Vagina (tissue), 2 donors: Measurements from ENCODE around the gene C19orf67.

ENCODE experiments used
- POLR2A ChIP-seq, 2 donors: fragments of 450-650 bp; IDR thresholded peaks; one replicate each; pipeline ENCODE4 v1.6.1; 2017; ENCODE audit warnings: antibody characterized with exemption in 2 of 2, mild to moderate bottlenecking in 2 of 2, moderate library complexity in 2 of 2
- POLR2AphosphoS5 ChIP-seq, 2 donors: sonication (generic); formaldehyde crosslinking; IDR thresholded peaks; one replicate each; pipeline ENCODE4 v1.9.0; 2017; ENCODE audit warnings: antibody characterized with exemption in 2 of 2, mild to moderate bottlenecking in 2 of 2, low read depth in 1 of 2; ENCODE audit not compliant: insufficient read depth in 1 of 2
- TF ChIP-seq, protein P1 (sequence below), 3 experiments: fragments of 450-650 bp in 2 of 3; fragments of 200-600 bp in 1 of 3; sonication (generic) in 1 of 3; IDR thresholded peaks; one replicate each; pipeline ENCODE4 v1.5.1; 2017 to 2019; ENCODE audit warnings: antibody characterized with exemption in 3 of 3, mild to moderate bottlenecking in 2 of 3, moderate library complexity in 2 of 3

GRCh38 chr19:14052470-14052869, 33.1 kb downstream of the C19orf67 start:
- TF ChIP-seq, protein P1, sequence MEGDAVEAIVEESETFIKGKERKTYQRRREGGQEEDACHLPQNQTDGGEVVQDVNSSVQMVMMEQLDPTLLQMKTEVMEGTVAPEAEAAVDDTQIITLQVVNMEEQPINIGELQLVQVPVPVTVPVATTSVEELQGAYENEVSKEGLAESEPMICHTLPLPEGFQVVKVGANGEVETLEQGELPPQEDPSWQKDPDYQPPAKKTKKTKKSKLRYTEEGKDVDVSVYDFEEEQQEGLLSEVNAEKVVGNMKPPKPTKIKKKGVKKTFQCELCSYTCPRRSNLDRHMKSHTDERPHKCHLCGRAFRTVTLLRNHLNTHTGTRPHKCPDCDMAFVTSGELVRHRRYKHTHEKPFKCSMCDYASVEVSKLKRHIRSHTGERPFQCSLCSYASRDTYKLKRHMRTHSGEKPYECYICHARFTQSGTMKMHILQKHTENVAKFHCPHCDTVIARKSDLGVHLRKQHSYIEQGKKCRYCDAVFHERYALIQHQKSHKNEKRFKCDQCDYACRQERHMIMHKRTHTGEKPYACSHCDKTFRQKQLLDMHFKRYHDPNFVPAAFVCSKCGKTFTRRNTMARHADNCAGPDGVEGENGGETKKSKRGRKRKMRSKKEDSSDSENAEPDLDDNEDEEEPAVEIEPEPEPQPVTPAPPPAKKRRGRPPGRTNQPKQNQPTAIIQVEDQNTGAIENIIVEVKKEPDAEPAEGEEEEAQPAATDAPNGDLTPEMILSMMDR (IDR thresholded peaks at IDR 0.05): no peak
- TF ChIP-seq POLR2A (IDR thresholded peaks at IDR 0.05) (no peak), POLR2AphosphoS5 (IDR thresholded peaks at IDR 0.05; ENCODE audit: insufficient read depth in 1 of 2, low read depth in 1 of 2) (no peak)
